ENCODE results near the gene SOHLH1.

The SOHLH1 gene

GRCh38 chr9:135655317-135655716, 44.0 kb downstream of the SOHLH1 start:
- DNase-seq = no peak

- DNase-seq = no peak
Observed at GRCh38 chr9:135650408-135650807, 48.9 kb downstream of the SOHLH1 start.

GRCh38 chr9:135649508-135649907, 49.8 kb downstream of the SOHLH1 start:
- no peak for DNase-seq

GRCh38 chr9:135648494-135649410, 50.5 kb downstream of the SOHLH1 start:
- DNase-seq = no peak

- DNase-seq = no peak
Observed at GRCh38 chr9:135647884-135648283, 51.4 kb downstream of the SOHLH1 start.

- no peak for DNase-seq
Observed at GRCh38 chr9:135644631-135645218, 54.6 kb downstream of the SOHLH1 start.
